ENCODE data around the gene NFE2L2.
A peak's percentile ranks its signal among the peaks of the same experiment; 100 is the strongest.
"Not testable (repeated sequence)": the region's sequence is repeated elsewhere in the genome, so short reads cannot be mapped to it uniquely, and the experiment has no call there.

NFE2L2 gene

DNA sequence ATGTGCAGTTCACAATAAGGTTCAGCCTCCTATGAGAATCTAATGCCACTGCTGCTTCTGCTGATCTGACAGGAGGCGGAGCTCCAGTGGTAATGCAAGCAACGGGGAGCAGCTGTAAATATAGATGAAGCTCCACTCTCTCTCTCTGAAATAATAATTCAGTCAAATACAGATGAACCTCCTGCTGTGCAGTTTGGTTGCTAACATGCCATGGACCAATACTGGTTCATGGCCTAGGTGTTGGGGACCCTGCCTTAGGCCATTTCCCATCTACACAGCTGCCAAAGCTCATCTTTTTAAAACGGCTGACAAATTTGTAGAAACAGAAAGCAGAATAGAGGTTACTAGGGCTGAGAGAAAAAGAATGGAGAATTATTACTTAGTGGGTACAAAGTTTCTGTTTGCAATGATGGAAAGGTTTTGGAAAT is 62.6 kb downstream of the NFE2L2 start:
- no peaks in the 10 kb centered on the region for H3K9me3 ChIP-seq (ENCODE audit: low read depth, low read length)
- no peak overlapping the region for H3K4me3 ChIP-seq
- no peak for TF ChIP-seq FOXP2 (optimal IDR thresholded peaks at IDR 0.05; ENCODE audit: control extremely low read depth, extremely low read length, insufficient read depth)
- no peak for TF ChIP-seq POLR2AphosphoS5 (IDR thresholded peaks at IDR 0.05; ENCODE audit: borderline replicate concordance, low read depth, low read length)
- no peak for TF ChIP-seq EZH2 (IDR thresholded peaks at IDR 0.05)
- no peak overlapping the region for H3K9ac ChIP-seq (ENCODE audit: insufficient read length)
- no peaks in the 10 kb centered on the region for H3K36me3 ChIP-seq (ENCODE audit: insufficient read depth, low read length)
- no peak overlapping the region for H3K27ac ChIP-seq
- DNase-seq (ENCODE audit: low read depth, low spot score), result no peak

DNA sequence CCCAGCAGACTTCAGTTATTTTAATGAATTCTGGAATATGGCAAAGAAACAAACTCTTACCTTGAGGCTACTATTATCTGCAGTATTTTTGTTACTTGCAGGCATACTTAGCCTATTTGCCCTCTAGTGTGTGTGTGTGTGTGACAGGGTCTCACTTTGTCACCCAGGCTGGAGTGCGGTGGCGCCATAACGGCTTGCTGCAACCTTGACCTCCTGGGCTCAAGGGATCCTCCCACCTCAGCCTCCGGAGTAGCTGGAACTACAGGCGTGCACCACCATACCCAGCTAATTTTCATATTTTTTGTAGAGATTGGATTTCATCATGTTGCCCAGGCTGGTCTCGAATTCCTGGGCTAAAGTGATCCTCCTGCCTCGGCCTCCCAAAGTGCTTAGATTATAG is 64.1 kb downstream of the NFE2L2 start:
- not testable (repeated sequence) for H3K36me3 ChIP-seq (ENCODE audit: insufficient read depth, low read length); H3K4me3 ChIP-seq; H3K9me3 ChIP-seq (ENCODE audit: low read depth, low read length); H3K27ac ChIP-seq; H3K9ac ChIP-seq (ENCODE audit: insufficient read length); DNase-seq (ENCODE audit: low read depth, low spot score)

DNA sequence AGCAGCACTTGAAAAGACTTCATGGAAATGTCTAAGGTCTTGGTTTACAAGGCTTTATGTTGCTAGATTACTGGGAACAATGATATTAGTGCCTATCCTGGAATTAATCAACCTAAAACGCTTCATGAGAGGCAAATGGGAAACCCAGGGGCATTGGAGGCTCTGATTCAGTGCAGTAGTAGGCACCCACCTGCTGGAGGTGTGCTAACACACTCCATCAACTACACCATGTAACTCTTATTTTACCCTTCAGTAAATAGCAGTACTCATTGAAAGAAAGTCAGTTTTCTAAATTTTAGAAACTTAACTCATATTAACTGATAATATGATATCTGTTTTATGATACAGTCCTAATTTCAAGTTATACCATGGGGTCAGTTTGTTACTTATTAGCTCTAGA is 69.3 kb downstream of the NFE2L2 start:
- Histone ChIP-seq H3K9me3 (ENCODE audit: low read depth, low read length) (no peaks in the 10 kb centered on the region), H3K27ac (no peak overlapping the region), H3K4me3 (no peak overlapping the region), H3K36me3 (ENCODE audit: insufficient read depth, low read length) (no peaks in the 10 kb centered on the region), H3K9ac (ENCODE audit: insufficient read length) (no peak overlapping the region)
- no peak for DNase-seq (ENCODE audit: low read depth, low spot score)
- TF ChIP-seq EZH2 (IDR thresholded peaks at IDR 0.05) (no peak), POLR2AphosphoS5 (IDR thresholded peaks at IDR 0.05; ENCODE audit: borderline replicate concordance, low read depth, low read length) (no peak), FOXP2 (optimal IDR thresholded peaks at IDR 0.05; ENCODE audit: control extremely low read depth, extremely low read length, insufficient read depth) (no peak)

DNA sequence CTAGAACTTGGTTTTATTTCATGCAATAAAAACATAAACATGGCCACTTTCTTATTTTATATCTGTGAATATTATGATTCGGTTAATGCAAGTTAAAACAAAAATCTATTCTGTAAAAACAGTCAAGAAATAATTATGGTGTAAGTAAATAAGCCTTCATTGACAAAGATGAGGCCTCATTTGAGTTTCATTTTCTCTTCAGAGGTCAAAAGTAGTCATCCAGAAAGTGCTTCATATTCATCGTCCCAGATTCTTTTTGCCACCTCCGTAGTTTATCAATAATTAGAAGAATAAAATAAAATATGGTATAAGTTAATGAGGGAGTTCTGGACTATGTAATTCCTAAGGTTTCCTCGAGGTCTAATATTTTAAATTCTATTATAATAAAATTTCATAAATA is 71.3 kb downstream of the NFE2L2 start:
- no peak overlapping the region for H3K4me3 ChIP-seq
- DNase-seq (ENCODE audit: low read depth, low spot score), result no peak
- H3K36me3 ChIP-seq (ENCODE audit: insufficient read depth, low read length), result no peaks in the 10 kb centered on the region
- no peaks in the 10 kb centered on the region for H3K9me3 ChIP-seq (ENCODE audit: low read depth, low read length)
- TF ChIP-seq EZH2 (IDR thresholded peaks at IDR 0.05) (no peak), FOXP2 (optimal IDR thresholded peaks at IDR 0.05; ENCODE audit: control extremely low read depth, extremely low read length, insufficient read depth) (no peak), POLR2AphosphoS5 (IDR thresholded peaks at IDR 0.05; ENCODE audit: borderline replicate concordance, low read depth, low read length) (no peak)
- no peak overlapping the region for H3K9ac ChIP-seq (ENCODE audit: insufficient read length)
- H3K27ac ChIP-seq, result no peak overlapping the region

DNA sequence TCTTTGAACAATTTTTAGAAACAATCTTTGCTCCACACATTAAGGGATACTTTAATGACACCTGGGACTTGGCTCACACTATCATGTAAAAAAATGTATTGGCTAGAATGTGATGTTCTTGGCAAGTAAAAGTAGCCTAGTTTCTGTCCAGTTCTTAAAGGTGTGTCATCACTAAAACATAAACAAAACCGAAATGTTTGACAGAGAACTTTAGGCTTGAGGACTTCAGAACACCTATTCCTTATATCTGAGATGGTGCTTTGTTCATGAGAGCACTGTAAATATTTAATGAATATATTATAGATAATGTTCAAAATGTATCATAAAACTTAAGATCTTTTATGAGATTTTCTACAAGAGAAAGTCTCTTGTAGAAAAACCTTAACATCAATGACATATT is 71.7 kb downstream of the NFE2L2 start:
- Histone ChIP-seq H3K36me3 (ENCODE audit: insufficient read depth, low read length) (no peaks in the 10 kb centered on the region), H3K9me3 (ENCODE audit: low read depth, low read length) (no peaks in the 10 kb centered on the region), H3K9ac (ENCODE audit: insufficient read length) (no peak overlapping the region), H3K27ac (no peak overlapping the region), H3K4me3 (no peak overlapping the region)
- no peak for TF ChIP-seq EZH2 (IDR thresholded peaks at IDR 0.05)
- TF ChIP-seq POLR2AphosphoS5 (IDR thresholded peaks at IDR 0.05; ENCODE audit: borderline replicate concordance, low read depth, low read length), result no peak
- no peak for TF ChIP-seq FOXP2 (optimal IDR thresholded peaks at IDR 0.05; ENCODE audit: control extremely low read depth, extremely low read length, insufficient read depth)
- DNase-seq (ENCODE audit: low read depth, low spot score), result no peak

DNA sequence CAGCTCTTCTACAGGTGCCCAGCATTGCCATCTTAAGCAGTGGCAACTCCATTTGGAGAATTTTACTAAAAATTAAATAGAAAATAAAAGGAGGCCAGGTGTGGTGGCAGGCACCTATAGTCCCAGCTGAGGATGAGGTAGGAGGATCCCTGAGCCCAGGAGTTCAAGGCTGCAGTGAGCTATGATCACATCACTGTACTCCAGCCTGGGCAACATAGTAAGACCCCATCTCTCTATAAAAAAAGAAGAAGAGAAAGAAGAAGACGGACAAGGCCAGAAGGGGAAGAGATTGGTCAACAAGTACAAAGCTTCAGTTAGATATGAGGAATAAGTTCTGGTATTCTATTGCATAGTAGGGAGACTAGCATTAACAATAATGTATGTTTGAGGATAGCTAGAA is 73.6 kb downstream of the NFE2L2 start:
- no peak overlapping the region for H3K4me3 ChIP-seq
- no peaks in the 10 kb centered on the region for H3K9me3 ChIP-seq (ENCODE audit: low read depth, low read length)
- H3K36me3 ChIP-seq (ENCODE audit: insufficient read depth, low read length), result no peaks in the 10 kb centered on the region
- TF ChIP-seq FOXP2 (optimal IDR thresholded peaks at IDR 0.05; ENCODE audit: control extremely low read depth, extremely low read length, insufficient read depth) (no peak), EZH2 (IDR thresholded peaks at IDR 0.05) (no peak), POLR2AphosphoS5 (IDR thresholded peaks at IDR 0.05; ENCODE audit: borderline replicate concordance, low read depth, low read length) (no peak)
- no peak overlapping the region for H3K9ac ChIP-seq (ENCODE audit: insufficient read length)
- no peak for DNase-seq (ENCODE audit: low read depth, low spot score)
- no peak overlapping the region for H3K27ac ChIP-seq

DNA sequence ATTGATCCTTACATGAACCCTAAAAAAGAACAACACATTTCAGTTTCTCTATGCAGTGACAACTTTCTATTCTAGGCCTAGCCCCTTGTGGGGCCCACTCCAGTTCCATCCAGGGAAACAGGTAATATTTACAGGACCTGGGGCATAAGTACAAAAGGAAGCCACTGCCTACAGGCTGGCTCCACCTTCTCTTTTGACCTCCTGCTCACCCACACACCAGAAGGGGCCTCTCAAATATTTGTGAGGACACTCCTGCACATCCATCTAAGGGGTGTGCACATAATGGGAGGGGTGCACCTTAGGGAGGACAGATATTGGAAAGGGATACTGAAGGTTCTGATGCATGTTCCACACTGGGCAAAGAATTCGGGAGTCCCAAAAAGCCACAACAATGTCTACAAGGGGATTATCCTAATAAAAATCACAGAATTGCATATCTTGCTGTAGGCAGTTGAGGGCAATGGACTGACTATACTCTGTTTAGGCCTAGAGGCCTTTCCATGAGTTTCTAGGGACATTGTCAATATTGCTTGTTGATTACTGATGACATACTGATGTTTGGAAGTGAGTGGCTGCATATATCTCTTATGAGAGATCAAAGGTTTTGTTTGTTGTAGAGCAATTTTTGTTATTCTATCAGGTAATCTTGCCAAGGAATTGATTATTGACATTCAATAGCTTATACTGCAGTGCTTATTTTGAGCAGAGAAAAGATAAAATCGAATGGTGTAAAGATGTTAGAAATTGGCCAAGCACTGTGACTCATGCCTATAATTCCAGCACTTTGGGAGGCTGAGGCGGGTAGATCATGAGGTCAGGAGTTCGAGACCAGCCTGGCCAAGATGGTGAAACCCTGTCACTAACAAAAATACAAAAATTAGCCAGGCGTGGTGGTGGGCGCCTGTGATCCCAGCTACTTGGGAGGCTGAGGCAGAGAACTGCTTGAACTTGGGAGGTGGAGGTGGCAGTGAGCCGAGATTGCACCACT is 75.8 kb downstream of the NFE2L2 start:
- H3K4me3 ChIP-seq, result no peak overlapping the region

DNA sequence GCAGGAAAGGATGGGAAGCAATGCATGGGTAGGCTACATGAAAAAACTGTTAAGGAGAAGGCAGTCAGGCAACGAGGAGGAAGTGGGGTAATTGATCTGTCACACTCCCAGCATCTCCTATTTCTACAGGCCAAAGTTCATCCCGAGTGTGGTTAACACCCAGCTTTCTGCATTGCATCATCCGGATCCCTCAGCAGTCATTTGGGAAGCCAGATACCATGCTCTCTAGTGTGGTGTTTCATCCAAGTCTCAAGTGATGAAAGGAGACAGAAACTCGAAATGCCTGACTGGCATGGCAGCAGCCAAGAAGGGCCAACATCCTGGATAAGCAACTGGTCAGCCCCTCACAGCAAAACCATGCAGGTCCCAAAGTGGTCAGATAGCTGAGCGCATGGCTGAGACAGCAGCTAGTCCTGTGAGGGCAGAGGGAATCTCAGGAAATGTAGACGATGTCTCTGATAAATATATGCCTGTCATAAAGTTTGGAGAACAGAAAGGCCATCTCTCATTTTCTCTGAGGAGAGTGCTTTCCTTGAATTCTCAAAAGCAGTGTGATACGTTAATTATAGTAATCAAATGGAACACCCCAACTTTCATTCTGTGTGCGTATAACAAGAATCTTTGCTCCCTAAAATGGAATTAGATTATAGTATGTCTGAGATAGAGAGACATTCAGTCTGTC is 76.8 kb downstream of the NFE2L2 start:
- Histone ChIP-seq H3K9ac (ENCODE audit: insufficient read length) (no peak overlapping the region), H3K36me3 (ENCODE audit: insufficient read depth, low read length) (no peaks in the 10 kb centered on the region), H3K27ac (peak overlapping the region; percentile 4; the same call in 1 of the 2 replicates), H3K4me3 (no peak overlapping the region; the same call in 1 of the 2 replicates), H3K9me3 (ENCODE audit: low read depth, low read length) (no peaks in the 10 kb centered on the region)
- peak; percentile 37 for DNase-seq (ENCODE audit: low read depth, low spot score)
- peak; percentile 17 for TF ChIP-seq FOXP2 (optimal IDR thresholded peaks at IDR 0.05; ENCODE audit: control extremely low read depth, extremely low read length, insufficient read depth)
- no peak for TF ChIP-seq EZH2 (IDR thresholded peaks at IDR 0.05)
- TF ChIP-seq POLR2AphosphoS5 (IDR thresholded peaks at IDR 0.05; ENCODE audit: borderline replicate concordance, low read depth, low read length), result no peak

More for the DNA sequence above, 75.8 kb downstream of the NFE2L2 start:
- Histone ChIP-seq H3K9me3 (ENCODE audit: low read depth, low read length) (no peaks in the 10 kb centered on the region), H3K9ac (ENCODE audit: insufficient read length) (no peak overlapping the region), H3K36me3 (ENCODE audit: insufficient read depth, low read length) (no peaks in the 10 kb centered on the region), H3K27ac (no peak overlapping the region)
- TF ChIP-seq EZH2 (IDR thresholded peaks at IDR 0.05) (no peak), FOXP2 (optimal IDR thresholded peaks at IDR 0.05; ENCODE audit: control extremely low read depth, extremely low read length, insufficient read depth) (no peak), POLR2AphosphoS5 (IDR thresholded peaks at IDR 0.05; ENCODE audit: borderline replicate concordance, low read depth, low read length) (no peak)
- DNase-seq (ENCODE audit: low read depth, low spot score), result no peak

DNA sequence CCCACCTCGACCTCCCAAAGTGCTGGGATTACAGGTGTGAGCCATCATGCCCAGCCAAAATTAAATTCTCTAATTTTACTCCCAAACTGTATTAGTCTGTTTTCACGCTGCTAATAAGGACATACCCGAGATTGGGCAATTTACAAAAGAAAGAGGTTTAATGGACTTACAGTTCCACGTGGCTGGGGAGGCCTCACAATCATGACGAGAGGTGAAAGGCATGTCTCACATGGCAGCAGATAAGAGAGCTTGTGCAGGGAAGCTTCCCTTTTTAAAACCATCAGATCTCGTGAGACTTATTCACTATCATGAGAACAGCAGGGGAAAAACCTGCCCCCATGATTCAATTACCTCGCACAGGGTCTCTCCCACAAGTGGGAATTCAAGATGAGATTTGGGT is 78.5 kb downstream of the NFE2L2 start:
- DNase-seq (ENCODE audit: low read depth, low spot score); H3K9ac ChIP-seq (ENCODE audit: insufficient read length): not testable (repeated sequence)

More for the DNA sequence above, 78.5 kb downstream of the NFE2L2 start:
- not testable (repeated sequence) for H3K27ac ChIP-seq; H3K4me3 ChIP-seq; H3K36me3 ChIP-seq (ENCODE audit: insufficient read depth, low read length); H3K9me3 ChIP-seq (ENCODE audit: low read depth, low read length)

Measured in SK-N-MC (cell line).